Chondrocyte (in vitro differentiated cells): ENCODE data around the gene NDUFB10. TPM values are rescaled to one million over a fixed set of nuclear protein-coding genes. Genes with fewer than 3 reads are reported as not detected.
A peak's percentile ranks its signal among the peaks of the same experiment; 100 is the strongest.

ENCODE experiments used
- DNase-seq: peaks from one replicate; pipeline ENCODE4 v3.0.0; 2021; ENCODE audit warnings: mixed read lengths, low spot score
- H3K27ac Mint-ChIP-seq: one replicate; pipeline ENCODE4 v1.8.0; 2021; ENCODE audit warnings: mild to moderate bottlenecking, moderate library complexity, mixed read lengths; ENCODE audit not compliant: unreplicated experiment
- H3K27me3 Mint-ChIP-seq: 2 replicates; pipeline ENCODE4 v1.8.0; 2021; ENCODE audit warnings: low read depth, mixed read lengths
- H3K36me3 Mint-ChIP-seq: 2 replicates; pipeline ENCODE4 v1.8.0; 2021; ENCODE audit warnings: low read depth, mixed read lengths
- H3K4me1 Mint-ChIP-seq: 2 replicates; pipeline ENCODE4 v1.8.0; 2021; ENCODE audit warnings: low read depth, mild to moderate bottlenecking, mixed read lengths
- H3K4me3 Mint-ChIP-seq: one replicate; pipeline ENCODE4 v1.8.0; 2021; ENCODE audit warnings: mild to moderate bottlenecking, moderate library complexity, mixed read lengths; ENCODE audit not compliant: unreplicated experiment
- H3K9me3 Mint-ChIP-seq: 2 replicates; pipeline ENCODE4 v1.8.0; 2021; ENCODE audit warnings: low read depth, mixed read lengths
- total RNA-seq: library from RNA; stranded (reverse); gene quantifications from 3 replicates; pipeline ENCODE4 v1.2.1, GENCODE V29; 2021
- TF ChIP-seq, protein P1 (sequence below): fragments of 200-600 bp; sonication (generic); IDR thresholded peaks from 2 replicates; pipeline ENCODE4 v1.5.0; 2021; ENCODE audit warnings: antibody characterized with exemption, mild to moderate bottlenecking, moderate library complexity

The NDUFB10 gene
- total RNA-seq, 1 donor from 2014 or later = 97.9 TPM

- Mint-ChIP-seq H3K27me3 (no peaks in the 10 kb centered on the region), H3K36me3 (no peaks in the 10 kb centered on the region), H3K9me3 (no peaks in the 10 kb centered on the region), H3K27ac (no peak overlapping the region), H3K4me3 (no peak overlapping the region), H3K4me1 (peaks cover 20% of the 10 kb centered on the region)
- no peak for DNase-seq
- TF ChIP-seq, protein P1, sequence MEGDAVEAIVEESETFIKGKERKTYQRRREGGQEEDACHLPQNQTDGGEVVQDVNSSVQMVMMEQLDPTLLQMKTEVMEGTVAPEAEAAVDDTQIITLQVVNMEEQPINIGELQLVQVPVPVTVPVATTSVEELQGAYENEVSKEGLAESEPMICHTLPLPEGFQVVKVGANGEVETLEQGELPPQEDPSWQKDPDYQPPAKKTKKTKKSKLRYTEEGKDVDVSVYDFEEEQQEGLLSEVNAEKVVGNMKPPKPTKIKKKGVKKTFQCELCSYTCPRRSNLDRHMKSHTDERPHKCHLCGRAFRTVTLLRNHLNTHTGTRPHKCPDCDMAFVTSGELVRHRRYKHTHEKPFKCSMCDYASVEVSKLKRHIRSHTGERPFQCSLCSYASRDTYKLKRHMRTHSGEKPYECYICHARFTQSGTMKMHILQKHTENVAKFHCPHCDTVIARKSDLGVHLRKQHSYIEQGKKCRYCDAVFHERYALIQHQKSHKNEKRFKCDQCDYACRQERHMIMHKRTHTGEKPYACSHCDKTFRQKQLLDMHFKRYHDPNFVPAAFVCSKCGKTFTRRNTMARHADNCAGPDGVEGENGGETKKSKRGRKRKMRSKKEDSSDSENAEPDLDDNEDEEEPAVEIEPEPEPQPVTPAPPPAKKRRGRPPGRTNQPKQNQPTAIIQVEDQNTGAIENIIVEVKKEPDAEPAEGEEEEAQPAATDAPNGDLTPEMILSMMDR = no peak
Measured at GRCh38 chr16:1945559-1946391, 13.6 kb upstream of the NDUFB10 start.

DNA sequence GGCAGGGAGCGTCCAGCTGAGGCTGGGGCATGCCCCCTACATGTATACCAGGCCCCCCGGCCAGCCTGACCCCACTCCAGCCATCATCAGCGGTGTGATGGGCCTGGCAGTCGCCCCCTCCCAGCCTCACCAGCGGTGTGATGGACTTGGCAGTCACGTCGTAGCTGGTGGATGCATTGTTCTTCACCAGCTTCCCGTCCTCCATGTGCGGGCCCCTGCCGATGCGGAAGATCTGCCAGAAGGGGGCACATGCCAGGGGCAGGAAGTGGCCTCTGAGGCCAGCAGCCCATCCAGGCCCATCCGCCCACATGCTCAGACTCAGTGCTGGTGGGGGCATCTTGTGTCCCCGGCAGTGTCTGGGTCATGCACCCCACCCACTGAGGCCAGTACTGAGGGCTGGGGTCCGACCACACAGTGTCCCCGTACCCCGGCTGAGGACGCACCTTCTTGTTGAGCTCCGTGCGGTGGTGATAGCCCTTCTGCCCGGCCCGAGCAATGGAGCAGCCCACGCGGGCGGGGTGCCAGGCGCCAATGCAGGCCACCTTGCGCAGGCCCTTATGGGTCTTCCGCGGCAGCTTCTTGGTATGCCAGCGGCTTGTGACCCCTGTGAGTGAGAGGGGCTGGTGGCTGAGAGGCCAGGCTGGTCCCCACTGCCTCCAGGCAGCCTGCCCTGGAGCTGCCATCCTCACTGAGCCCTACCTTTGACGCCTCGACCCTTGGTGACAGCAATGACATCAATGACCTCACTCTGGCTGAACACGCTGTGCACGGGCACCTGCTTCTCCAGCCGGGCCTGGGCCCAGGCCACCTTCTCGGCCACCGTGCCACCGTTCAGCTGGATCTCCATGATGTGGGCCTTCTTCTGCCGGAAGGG, 12.6 kb upstream of the NDUFB10 start:
- Mint-ChIP-seq H3K27ac (no peak overlapping the region), H3K4me1 (peaks cover 14% of the 10 kb centered on the region), H3K36me3 (no peaks in the 10 kb centered on the region), H3K9me3 (no peaks in the 10 kb centered on the region), H3K4me3 (no peak overlapping the region), H3K27me3 (no peaks in the 10 kb centered on the region)
- peak; percentile 90 for DNase-seq
- TF ChIP-seq, protein P1 = no peak

GRCh38 chr16:1947369-1947670, 12.0 kb upstream of the NDUFB10 start:
- no peaks in the 10 kb centered on the region for H3K9me3 Mint-ChIP-seq
- no peaks in the 10 kb centered on the region for H3K27me3 Mint-ChIP-seq
- no peaks in the 10 kb centered on the region for H3K36me3 Mint-ChIP-seq
- no peak overlapping the region for H3K4me3 Mint-ChIP-seq
- no peak overlapping the region for H3K27ac Mint-ChIP-seq
- TF ChIP-seq, protein P1 = no peak
- peaks cover 8% of the 10 kb centered on the region for H3K4me1 Mint-ChIP-seq
- peak; percentile 79 for DNase-seq

GRCh38 chr16:1949507-1949906, 9.8 kb upstream of the NDUFB10 start:
- no peak for DNase-seq
- Mint-ChIP-seq H3K27me3 (no peaks in the 10 kb centered on the region), H3K4me3 (no peak overlapping the region), H3K36me3 (no peaks in the 10 kb centered on the region), H3K27ac (no peak overlapping the region), H3K4me1 (no peaks in the 10 kb centered on the region), H3K9me3 (no peaks in the 10 kb centered on the region)
- TF ChIP-seq, protein P1 = no peak

DNA sequence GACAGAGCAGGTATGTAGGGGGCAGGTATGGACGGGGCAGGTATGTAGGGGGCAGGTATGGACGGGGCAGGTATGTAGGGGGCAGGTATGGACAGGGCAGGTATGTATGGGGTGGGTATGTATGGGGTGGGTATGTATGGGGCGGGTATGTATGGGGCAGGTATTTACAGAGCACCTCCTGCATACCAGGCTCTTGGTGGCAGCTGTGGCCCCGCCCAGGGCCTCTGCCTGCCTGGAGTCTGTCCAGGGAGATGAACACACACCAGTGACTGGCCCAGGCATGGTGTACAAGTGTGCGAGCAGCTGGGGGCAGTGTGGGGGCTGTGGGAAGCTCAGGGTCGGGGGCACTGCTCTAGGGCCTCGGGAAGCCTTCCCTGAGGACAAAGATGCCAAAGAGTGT, 9.3 kb upstream of the NDUFB10 start:
- Mint-ChIP-seq H3K4me3 (no peak overlapping the region), H3K27ac (no peak overlapping the region), H3K36me3 (no peaks in the 10 kb centered on the region), H3K4me1 (no peaks in the 10 kb centered on the region), H3K27me3 (no peaks in the 10 kb centered on the region), H3K9me3 (no peaks in the 10 kb centered on the region)
- TF ChIP-seq, protein P1 = no peak
- no peak for DNase-seq
